G401 (cell line): ENCODE results near the gene MCM3AP. TPM values are rescaled to one million over a fixed set of nuclear protein-coding genes. Genes with fewer than 3 reads are reported as not detected.
A peak's percentile ranks its signal among the peaks of the same experiment; 100 is the strongest.

Experiments
- DNase-seq: peaks from one replicate; pipeline ENCODE4 v3.0.0-alpha.2; 2015; ENCODE audit warnings: low spot score
- in situ Hi-C: cut with HindIII; loops from 2 replicates; pipeline ENCODE4 v1.10.0; 2016; ENCODE audit warnings: low sequenced_read_pairs, mixed read lengths
- total RNA-seq: library from RNA; depleted of rRNA; stranded (reverse); fragments of >200 nt; shearing (Covaris generic); gene quantifications from 2 replicates; pipeline ENCODE4 v1.2.3, GENCODE V29; 2014

The MCM3AP gene
- total RNA-seq, 1 experiment from 2014 or later = 127 TPM

- DNase-seq = no peak
- in situ Hi-C loops = no loop called here
Observed at GRCh38 chr21:46223217-46223616, 62.2 kb downstream of the MCM3AP start.

GRCh38 chr21:46222436-46223116, 62.8 kb downstream of the MCM3AP start:
- in situ Hi-C loops = no loop called here

GRCh38 chr21:46221664-46222435, 63.6 kb downstream of the MCM3AP start:
- in situ Hi-C loops = no loop called here
- peak; percentile 40 for DNase-seq

More at GRCh38 chr21:46222436-46223116, 62.8 kb downstream of the MCM3AP start:
- peak; percentile 34 for DNase-seq

GRCh38 chr21:46220847-46221246, 64.6 kb downstream of the MCM3AP start:
- no peak for DNase-seq
- in situ Hi-C loops = no loop called here

- DNase-seq = no peak
- in situ Hi-C loops = no loop called here
Observed at GRCh38 chr21:46220275-46220810, 65.1 kb downstream of the MCM3AP start.

- no peak for DNase-seq
- in situ Hi-C loops = no loop called here
Observed at GRCh38 chr21:46219591-46220239, 65.7 kb downstream of the MCM3AP start.

GRCh38 chr21:46218906-46219590, 66.4 kb downstream of the MCM3AP start:
- no peak for DNase-seq
- in situ Hi-C loops = no loop called here

DNA sequence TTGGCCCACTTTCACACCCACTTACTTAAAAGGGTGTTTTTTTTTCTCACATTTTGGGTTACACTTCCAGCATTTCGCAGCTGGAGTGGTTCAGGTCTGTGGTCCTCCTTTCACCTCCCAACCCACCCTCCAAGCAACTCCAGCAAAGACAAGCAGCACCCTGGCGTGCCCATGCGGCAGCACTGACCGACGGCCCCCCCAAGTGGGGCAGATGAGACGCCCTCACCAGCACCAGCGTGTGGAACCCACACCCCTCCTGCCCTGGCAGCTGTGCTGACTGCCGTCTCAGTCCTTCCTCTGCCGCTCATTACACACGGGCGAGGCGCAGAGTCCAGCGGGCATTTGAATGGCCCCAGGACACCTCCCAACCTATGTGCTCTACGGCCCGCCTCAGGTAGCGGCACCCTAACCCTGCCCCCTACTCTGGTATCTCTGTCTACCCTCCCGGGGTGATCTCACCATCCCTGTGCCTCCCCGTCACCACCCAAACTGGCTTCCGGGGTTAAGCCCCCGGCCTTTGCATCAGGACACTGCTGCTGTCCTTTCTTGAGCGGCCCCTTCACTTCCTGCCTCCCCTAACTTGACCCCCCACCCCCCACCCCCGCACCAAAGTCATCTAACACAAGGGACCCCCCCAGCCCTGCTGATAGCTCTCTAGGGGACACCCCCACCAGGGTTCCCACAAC, 67.8 kb downstream of the MCM3AP start:
- no peak for DNase-seq
- in situ Hi-C loops = no loop called here

- in situ Hi-C loops = no loop called here
Observed at GRCh38 chr21:46216132-46216747, 69.2 kb downstream of the MCM3AP start.

DNA sequence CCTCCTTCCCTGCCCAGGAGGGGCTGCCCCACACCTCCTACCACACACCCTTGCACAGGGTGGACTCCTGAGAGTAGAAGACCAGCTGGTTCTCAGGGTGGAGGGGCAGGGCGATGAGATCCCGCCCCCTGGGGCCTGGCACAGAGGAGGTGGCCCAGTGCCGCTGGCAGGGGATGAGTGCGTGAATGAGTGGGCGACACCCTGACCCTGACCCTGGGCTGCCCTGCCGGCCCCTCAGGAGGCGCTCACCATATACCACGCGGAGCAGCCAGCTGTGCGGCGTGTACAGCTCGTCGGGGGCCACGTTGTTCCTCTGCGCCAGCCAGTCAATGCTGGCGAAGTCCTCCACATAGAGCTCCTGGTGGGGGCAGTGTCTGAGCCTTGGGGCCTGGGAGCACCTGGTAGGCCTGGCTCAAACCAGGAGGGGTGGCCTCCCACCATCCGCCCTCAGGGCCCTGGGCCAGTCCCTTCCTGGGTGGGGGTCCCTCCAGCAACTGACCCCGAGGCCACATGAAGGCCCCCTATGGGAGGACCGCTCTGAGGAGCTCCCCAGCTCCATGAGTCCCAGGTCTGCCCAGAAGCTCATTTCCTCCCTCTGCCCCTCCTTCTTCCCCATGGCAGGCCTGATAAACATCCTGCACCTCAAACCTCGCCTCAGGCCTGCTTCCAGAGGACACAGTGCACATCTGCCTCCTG, 69.8 kb downstream of the MCM3AP start:
- DNase-seq = no peak
- in situ Hi-C loops = no loop called here

More at GRCh38 chr21:46216132-46216747, 69.2 kb downstream of the MCM3AP start:
- DNase-seq = no peak

DNA sequence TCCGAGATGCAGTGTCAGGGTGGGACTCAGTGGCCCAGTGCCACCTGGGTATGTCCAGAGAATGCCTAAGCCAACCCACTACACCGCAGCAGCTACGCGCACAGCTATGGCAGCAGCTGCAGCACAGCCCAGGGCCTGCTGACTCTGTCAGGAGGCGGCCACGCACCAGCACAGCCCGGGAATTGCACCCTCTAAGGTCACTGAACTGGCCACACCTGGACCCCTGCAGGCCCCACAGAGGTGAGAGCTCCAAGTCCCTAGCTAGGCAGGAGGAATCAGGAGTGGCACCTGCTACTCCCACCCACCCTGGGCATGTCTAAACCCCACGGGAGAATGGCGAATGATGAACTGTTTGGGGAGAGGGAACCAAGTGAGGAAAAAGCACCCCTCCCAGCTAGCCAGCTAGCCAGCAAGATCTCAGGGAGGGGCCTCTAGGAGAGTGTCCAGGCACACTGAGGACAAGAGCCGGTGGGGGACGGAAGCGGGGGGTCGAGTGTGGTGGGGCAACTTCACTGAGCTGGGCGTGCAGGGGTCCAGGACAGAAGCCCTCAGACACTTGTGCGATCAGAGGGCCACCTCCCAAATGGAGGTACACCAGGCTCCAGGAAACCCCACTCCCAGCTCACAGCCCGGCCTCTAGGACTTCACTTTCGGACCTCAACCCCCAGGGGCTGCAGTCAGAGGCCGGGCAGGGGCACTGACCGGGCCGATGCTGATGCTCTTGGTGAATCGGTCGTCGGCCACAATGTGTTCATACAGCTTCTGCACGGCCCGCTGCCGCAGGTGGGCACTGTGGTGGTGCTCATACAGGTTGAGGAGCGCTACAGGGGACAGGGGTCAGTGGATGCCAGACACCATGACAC, 70.7 kb downstream of the MCM3AP start:
- in situ Hi-C loops = no loop called here
- DNase-seq = no peak

DNA sequence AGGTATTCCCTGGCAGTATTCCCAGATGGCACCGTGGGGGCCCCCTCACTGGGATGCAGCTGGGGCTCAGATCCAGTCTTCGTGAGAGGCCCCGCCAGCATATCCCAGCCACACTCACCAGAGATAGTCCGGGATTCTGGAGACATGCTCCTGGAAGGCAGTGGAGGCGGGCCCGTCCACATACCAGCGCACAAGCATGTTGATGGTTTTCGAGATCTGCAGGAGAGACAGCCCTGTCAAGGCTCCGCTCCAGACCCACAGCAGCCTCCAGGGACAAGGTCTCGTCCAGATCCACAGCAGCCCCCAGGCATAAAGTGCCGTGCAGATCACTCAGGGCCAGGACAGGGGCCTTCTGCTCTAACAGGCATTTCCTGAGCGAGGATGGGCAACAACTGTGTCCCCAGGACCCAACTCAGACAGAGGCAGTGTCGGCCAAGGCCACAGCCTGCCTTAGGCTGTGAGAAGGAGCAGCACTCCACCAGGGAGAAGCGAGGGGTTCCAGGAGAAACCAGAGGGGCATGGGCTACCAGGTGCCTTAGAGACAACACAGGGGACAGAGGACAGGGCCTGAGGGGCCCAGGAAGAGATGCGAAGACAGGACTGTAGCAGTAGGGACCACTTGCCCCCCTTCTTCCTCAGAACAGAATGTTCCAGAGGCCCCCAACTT, 71.7 kb downstream of the MCM3AP start:
- peak; percentile 24 for DNase-seq
- in situ Hi-C loops = no loop called here

- in situ Hi-C loops = no loop called here
- DNase-seq = no peak
Observed at GRCh38 chr21:46212721-46213484, 72.5 kb downstream of the MCM3AP start.

DNA sequence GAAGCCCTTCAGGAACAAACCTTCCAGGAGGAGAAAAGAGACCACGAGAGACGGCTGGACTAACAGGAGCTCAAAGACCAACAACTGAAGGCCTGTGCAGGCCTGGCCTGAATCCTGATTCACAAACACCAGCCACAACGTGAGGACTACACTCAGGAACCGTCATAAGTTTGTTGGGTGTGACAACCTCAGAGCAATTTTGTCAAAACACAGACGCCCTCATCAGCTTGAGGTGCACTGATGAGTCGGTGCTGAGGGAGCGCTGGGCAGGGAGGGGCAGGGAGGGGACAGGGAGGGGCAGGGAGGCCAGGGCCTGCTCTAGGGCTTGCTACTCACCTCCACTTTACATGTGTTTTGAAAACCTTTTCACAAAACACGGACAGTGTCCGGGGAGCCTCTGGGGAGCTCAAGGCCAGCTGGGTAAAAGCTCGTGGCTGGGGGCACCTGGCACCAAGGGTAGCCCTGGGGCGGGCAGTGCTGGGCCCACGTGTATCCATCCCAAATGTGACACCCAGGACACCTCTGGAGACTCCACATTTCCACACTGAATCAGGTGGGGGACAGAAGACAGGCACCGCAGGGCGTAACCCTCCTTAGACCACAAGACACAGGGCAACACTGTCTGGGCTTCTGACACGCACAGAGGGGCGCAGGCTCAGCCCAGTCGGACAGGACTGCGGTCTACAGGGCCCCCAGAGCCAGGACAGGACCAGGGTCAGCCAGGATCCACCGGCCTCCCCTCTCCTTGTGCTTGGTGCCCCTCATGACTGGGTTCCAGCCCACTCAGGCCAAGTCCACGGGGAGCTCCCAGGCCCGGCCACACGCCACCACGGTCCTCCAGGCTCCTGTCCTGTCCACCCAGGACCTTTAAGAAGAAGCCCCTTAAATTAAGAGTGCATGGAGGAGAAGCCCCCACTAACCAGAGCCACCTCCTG, 73.4 kb downstream of the MCM3AP start:
- in situ Hi-C loops = no loop called here

DNA sequence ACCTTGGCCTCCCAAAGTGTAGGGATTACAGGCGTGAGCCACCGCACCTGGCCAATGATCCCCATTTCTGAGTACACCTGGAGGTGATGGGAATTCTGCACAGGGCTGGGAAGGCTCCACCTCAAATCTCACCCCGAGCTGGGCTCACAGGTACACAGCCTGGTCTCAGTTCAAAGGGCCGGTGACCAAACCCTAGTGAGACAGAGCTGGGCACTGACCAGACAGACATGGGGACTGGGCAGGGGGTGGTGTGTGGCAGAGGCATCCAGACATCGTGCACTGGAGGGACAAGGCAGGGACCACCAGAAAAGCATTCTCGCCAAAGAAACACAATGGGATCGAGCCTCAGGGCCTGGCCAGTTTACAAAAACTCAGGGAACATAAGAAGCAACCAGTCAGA, 74.0 kb downstream of the MCM3AP start:
- DNase-seq = no peak
- in situ Hi-C loops = no loop called here

More for the DNA sequence above, 73.4 kb downstream of the MCM3AP start:
- DNase-seq = no peak
